H1 (cell line): ENCODE measurements around the gene CDYL2.

Experiments
- CHD7 ChIP-seq: fragments of 300-600 bp; sonication (generic); IDR thresholded peaks from 2 replicates; pipeline ENCODE4 v1.7.1; 2012; ENCODE audit warnings: low read length, moderate library complexity, mild to moderate bottlenecking, inconsistent platforms; ENCODE audit not compliant: insufficient replicate concordance
- CTCF ChIP-seq, 3 experiments: IDR thresholded peaks; 1 replicate in 2 of 3; 2 replicates in 1 of 3; pipeline versions ENCODE4 v1.5.1 to v1.6.1; 2011; ENCODE audit warnings: low read length in 3 of 3, mild to moderate bottlenecking in 3 of 3, inconsistent platforms in 2 of 3, low read depth in 1 of 3, moderate library complexity in 1 of 3; ENCODE audit not compliant: insufficient read depth in 1 of 3; ENCODE audit errors: control extremely low read depth in 1 of 3
- EZH2 ChIP-seq: fragments of 200-600 bp; sonication (generic); IDR thresholded peaks from 2 replicates; pipeline ENCODE4 v1.7.1; 2012; ENCODE audit warnings: low read depth, mild to moderate bottlenecking, moderate library complexity, low read length, inconsistent platforms; ENCODE audit not compliant: severe bottlenecking
- FOSL1 ChIP-seq: IDR thresholded peaks from 2 replicates; pipeline ENCODE4 v1.6.1; 2011; ENCODE audit warnings: mild to moderate bottlenecking, low read depth, low read length, moderate library complexity; ENCODE audit not compliant: insufficient read depth
- GABPA ChIP-seq: IDR thresholded peaks from 2 replicates; pipeline ENCODE4 v1.6.1; 2011; ENCODE audit warnings: mild to moderate bottlenecking, low read length, moderate library complexity, borderline replicate concordance; ENCODE audit not compliant: insufficient read depth
- HDAC6 ChIP-seq: IDR thresholded peaks from one replicate; pipeline ENCODE4 v1.7.1; 2012; ENCODE audit warnings: low read depth, mild to moderate bottlenecking, inconsistent platforms, low read length, moderate library complexity
- RBBP5 ChIP-seq: IDR thresholded peaks from 2 replicates; pipeline ENCODE4 v1.7.1; 2012; ENCODE audit warnings: low read depth, mild to moderate bottlenecking, inconsistent platforms, low read length, moderate library complexity, borderline replicate concordance
- TEAD4 ChIP-seq: IDR thresholded peaks from 2 replicates; pipeline ENCODE4 v1.6.1; 2012; ENCODE audit warnings: low read depth, low read length, inconsistent platforms, mixed read lengths
- TF ChIP-seq, protein P1 (sequence below): IDR thresholded peaks from 2 replicates; pipeline ENCODE4 v1.6.1; 2012; ENCODE audit warnings: low read length, inconsistent platforms

- TF ChIP-seq CHD7: no peak
- TF ChIP-seq HDAC6: no peak
- TF ChIP-seq CTCF (IDR thresholded peaks at IDR 0.05; ENCODE audit: control extremely low read depth in 1 of 3, insufficient read depth in 1 of 3, low read depth in 1 of 3, low read length in 3 of 3): no peak
- TF ChIP-seq EZH2: no peak
- TF ChIP-seq GABPA: no peak
- TF ChIP-seq RBBP5: no peak
- TF ChIP-seq, protein P1, sequence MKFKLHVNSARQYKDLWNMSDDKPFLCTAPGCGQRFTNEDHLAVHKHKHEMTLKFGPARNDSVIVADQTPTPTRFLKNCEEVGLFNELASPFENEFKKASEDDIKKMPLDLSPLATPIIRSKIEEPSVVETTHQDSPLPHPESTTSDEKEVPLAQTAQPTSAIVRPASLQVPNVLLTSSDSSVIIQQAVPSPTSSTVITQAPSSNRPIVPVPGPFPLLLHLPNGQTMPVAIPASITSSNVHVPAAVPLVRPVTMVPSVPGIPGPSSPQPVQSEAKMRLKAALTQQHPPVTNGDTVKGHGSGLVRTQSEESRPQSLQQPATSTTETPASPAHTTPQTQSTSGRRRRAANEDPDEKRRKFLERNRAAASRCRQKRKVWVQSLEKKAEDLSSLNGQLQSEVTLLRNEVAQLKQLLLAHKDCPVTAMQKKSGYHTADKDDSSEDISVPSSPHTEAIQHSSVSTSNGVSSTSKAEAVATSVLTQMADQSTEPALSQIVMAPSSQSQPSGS: no peak
- TF ChIP-seq FOSL1: no peak
- no peak for TF ChIP-seq TEAD4
Measured at GRCh38 chr16:80557037-80557436, 247.4 kb downstream of the CDYL2 start.
